ENCODE results near the gene MARCHF4. TPM values are rescaled to one million over a fixed set of nuclear protein-coding genes. Genes with fewer than 3 reads are reported as not detected.

Gene MARCHF4
- total RNA-seq, 1 experiment from 2014 or later: 0.26 TPM

- H3K14ac ChIP-seq (ENCODE audit: insufficient read depth, low read length): no peak overlapping the region
- no peaks in the 10 kb centered on the region for H3K27me3 ChIP-seq (ENCODE audit: insufficient read depth, low read length)
- no peak overlapping the region for H4K91ac ChIP-seq (ENCODE audit: insufficient read length, low read depth, low read length)
- no peak for DNase-seq
- no peak overlapping the region for H3T11ph ChIP-seq (ENCODE audit: low read length)
- no peaks in the 10 kb centered on the region for H3K79me2 ChIP-seq (ENCODE audit: insufficient read depth, low read length)
- no peaks in the 10 kb centered on the region for H3K79me1 ChIP-seq (ENCODE audit: insufficient read depth, low read depth, low read length, poor library complexity, severe bottlenecking)
- H3K18ac ChIP-seq (ENCODE audit: insufficient read length, low read depth, low read length): no peak overlapping the region
- H4K8ac ChIP-seq (replicated peaks; ENCODE audit: insufficient read length, low read depth, low read length): no peak overlapping the region
- no peak overlapping the region for H2BK5ac ChIP-seq (ENCODE audit: insufficient read length, low read length)
- no peak overlapping the region for H3K27ac ChIP-seq (ENCODE audit: insufficient read length, low read depth, low read length)
- Mint-ChIP-seq H3K36me3 (ENCODE audit: insufficient read depth in 1 of 3, low read depth in 3 of 3) (no peaks in the 10 kb centered on the region; a peak in 1 of 7 replicates), H3K27ac (no peak overlapping the region; a peak in 1 of 7 replicates), H3K4me3 (no peak overlapping the region), H3K4me1 (peaks cover 69 to 70% of the 10 kb centered on the region in 2 experiments), H3K9me3 (no peaks in the 10 kb centered on the region), H3K27me3 (ENCODE audit: low read depth) (peaks cover 8% of the 10 kb centered on the region)
- H3K4ac ChIP-seq (ENCODE audit: low read depth, low read length): no peak overlapping the region
- no peak overlapping the region for H2AFZ ChIP-seq (ENCODE audit: low read length)
- no peak overlapping the region for H2BK15ac ChIP-seq (ENCODE audit: low read depth, low read length)
- no peak overlapping the region for H3K4me2 ChIP-seq (ENCODE audit: insufficient read depth, insufficient read length, low read length)
- no peak overlapping the region for H2BK12ac ChIP-seq (ENCODE audit: insufficient read length, low read depth, low read length)
- no peak overlapping the region for H2AK5ac ChIP-seq (ENCODE audit: insufficient read length, low read length)
- H4K20me1 ChIP-seq (ENCODE audit: control insufficient read depth, insufficient read depth, insufficient read length): no peaks in the 10 kb centered on the region
- H4K5ac ChIP-seq (ENCODE audit: insufficient read length, low read depth, low read length): no peak overlapping the region
- H3K4me1 ChIP-seq (ENCODE audit: insufficient read depth, low read length): peaks cover 19% of the 10 kb centered on the region
- no peak overlapping the region for H3K56ac ChIP-seq (ENCODE audit: insufficient read length, low read depth, low read length)
- H2BK120ac ChIP-seq (ENCODE audit: low read depth, low read length, poor library complexity, severe bottlenecking): no peak overlapping the region
- no peaks in the 10 kb centered on the region for H3K9me3 ChIP-seq (ENCODE audit: control insufficient read depth, low read depth, low read length)
- H2BK20ac ChIP-seq (ENCODE audit: low read depth, low read length, poor library complexity, severe bottlenecking): no peak overlapping the region
- no peak overlapping the region for H3K23ac ChIP-seq (ENCODE audit: insufficient read length, low read depth, low read length)
- no CpG with 5 or more reads among the region's 7 CpGs for WGBS (ENCODE audit: extremely low coverage, insufficient read length, low lambda C conversion rate)
- no peaks in the 10 kb centered on the region for H3K23me2 ChIP-seq (ENCODE audit: insufficient read length, low read depth, low read length, poor library complexity, severe bottlenecking)
- no peak overlapping the region for H3K9ac ChIP-seq (ENCODE audit: extremely low read depth, insufficient read length, low read length)
- TF ChIP-seq, protein P1, sequence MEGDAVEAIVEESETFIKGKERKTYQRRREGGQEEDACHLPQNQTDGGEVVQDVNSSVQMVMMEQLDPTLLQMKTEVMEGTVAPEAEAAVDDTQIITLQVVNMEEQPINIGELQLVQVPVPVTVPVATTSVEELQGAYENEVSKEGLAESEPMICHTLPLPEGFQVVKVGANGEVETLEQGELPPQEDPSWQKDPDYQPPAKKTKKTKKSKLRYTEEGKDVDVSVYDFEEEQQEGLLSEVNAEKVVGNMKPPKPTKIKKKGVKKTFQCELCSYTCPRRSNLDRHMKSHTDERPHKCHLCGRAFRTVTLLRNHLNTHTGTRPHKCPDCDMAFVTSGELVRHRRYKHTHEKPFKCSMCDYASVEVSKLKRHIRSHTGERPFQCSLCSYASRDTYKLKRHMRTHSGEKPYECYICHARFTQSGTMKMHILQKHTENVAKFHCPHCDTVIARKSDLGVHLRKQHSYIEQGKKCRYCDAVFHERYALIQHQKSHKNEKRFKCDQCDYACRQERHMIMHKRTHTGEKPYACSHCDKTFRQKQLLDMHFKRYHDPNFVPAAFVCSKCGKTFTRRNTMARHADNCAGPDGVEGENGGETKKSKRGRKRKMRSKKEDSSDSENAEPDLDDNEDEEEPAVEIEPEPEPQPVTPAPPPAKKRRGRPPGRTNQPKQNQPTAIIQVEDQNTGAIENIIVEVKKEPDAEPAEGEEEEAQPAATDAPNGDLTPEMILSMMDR (conservative IDR thresholded peaks at IDR 0.05): no peak
These were observed 28.9 kb downstream of the MARCHF4 start for GRCh38 chr2:216343221-216343980.
